Amniotic stem cell (primary cell): Measurements from ENCODE around the gene BEST4.
"Not testable (repeated sequence)": the region's sequence is repeated elsewhere in the genome, so short reads cannot be mapped to it uniquely, and the experiment has no call there.

ENCODE experiments used
- DNase-seq: peaks from one replicate; lab custom pipeline; 2025; lab: John Stamatoyannopoulos, UW

Gene BEST4

GRCh38 chr1:44802306-44803061 is 14.5 kb upstream of the BEST4 start:
- DNase-seq = no peak

DNA sequence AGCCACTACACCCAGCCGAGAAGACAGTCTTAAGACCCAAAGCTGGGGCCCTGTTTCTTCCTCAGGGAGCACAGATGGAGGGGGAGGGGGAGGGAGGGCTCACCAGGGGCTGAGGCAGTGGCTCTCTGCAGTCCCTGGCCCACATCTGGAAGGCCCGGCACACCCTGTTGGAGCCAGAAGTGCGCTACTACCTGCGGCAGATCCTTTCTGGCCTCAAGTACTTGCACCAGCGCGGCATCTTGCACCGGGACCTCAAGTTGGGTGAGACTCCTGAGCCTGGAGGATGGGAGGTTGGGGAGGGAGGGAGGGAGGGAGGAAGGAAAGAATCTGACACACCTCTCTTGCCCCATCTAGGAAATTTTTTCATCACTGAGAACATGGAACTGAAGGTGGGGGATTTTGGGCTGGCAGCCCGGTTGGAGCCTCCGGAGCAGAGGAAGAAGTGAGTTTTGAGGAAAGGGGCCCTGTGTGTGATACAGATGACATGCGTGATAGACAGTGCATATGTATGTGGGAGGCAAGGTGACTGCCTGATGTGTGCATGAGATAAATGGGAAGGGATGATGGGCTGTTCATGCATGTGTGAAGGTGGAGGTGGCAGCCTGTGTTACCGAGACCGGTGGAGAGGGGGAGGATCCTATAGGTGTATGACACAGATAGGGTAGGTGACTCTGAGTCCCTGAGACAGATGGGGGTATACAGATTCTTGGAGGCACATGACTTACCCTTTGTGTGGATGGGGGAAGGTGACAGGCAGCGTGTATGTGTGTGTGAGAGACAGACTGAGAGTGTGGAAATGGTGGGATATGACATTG is 13.7 kb upstream of the BEST4 start:
- no peak for DNase-seq

GRCh38 chr1:44799770-44800584 is 12.0 kb upstream of the BEST4 start, which contains the start of gene PLK3:
PLK3 (plus strand) TSS chr1:44800377; CDS start chr1:44800464, 87 bp downstream.
- peak; percentile 98 for DNase-seq

GRCh38 chr1:44798481-44799365 is 10.8 kb upstream of the BEST4 start:
- no peak for DNase-seq

GRCh38 chr1:44797886-44798285 is 9.9 kb upstream of the BEST4 start:
- DNase-seq = not testable (repeated sequence)

DNA sequence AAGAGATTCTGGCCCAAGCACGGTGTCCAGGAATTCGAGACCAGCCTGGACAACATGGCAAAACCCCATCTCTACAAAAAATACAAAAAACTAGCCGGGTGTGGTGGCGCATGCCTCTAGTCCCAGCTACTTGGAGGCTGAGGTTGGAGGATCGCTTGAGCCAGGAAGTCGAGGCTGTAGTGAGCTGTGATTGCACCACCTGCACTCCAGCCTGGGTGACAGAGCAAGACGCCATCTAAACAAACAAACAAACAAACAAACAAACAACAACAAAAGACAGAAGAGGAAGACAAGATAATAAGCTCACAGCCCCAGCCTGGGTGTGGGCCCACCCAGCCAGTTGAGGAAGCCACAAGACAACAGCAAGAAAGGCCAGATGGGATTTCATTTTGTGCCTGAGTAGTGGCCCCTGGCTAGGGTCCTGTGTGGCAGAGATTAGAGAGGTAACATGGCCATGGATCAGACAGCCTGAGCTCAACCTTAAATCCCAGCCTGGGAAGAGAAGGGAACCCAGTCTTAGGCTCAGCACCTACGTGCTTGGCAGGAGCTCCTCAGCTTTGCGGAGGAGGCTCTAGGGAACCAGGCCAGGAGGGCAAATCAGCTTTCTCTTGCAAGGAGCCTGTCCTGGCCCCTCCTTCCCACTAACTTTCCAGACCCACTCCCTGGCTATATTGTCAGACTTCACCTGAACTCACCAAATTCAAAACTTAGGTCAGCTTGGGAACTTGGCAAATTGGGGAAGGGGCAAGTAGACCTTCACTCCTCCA is 4.9 kb upstream of the BEST4 start:
- no peak for DNase-seq

GRCh38 chr1:44790968-44791801 is 3.2 kb upstream of the BEST4 start:
- no peak for DNase-seq

DNA sequence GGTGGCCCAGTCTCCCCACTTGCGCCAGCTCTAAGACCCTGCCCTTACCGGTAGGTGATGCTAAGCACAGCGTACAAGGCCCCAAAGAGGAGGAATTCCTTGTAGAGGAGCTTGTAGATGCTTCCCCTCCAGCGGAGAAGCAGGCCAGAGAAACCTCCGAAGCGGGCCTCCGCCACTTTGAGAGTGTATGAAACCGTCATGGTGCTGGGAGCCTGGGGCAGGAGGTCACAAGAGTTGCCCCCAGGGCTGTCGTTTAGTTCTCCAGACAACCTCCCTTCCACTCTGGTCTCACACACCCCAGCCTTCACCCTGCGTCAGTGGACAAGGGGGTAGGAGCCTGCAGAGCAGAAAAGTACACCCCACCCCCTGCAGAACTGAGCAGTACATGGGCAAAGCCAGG is 464 bp downstream of the BEST4 start:
- DNase-seq = no peak

GRCh38 chr1:44786841-44787426 is 1.0 kb downstream of the BEST4 start:
- no peak for DNase-seq

DNA sequence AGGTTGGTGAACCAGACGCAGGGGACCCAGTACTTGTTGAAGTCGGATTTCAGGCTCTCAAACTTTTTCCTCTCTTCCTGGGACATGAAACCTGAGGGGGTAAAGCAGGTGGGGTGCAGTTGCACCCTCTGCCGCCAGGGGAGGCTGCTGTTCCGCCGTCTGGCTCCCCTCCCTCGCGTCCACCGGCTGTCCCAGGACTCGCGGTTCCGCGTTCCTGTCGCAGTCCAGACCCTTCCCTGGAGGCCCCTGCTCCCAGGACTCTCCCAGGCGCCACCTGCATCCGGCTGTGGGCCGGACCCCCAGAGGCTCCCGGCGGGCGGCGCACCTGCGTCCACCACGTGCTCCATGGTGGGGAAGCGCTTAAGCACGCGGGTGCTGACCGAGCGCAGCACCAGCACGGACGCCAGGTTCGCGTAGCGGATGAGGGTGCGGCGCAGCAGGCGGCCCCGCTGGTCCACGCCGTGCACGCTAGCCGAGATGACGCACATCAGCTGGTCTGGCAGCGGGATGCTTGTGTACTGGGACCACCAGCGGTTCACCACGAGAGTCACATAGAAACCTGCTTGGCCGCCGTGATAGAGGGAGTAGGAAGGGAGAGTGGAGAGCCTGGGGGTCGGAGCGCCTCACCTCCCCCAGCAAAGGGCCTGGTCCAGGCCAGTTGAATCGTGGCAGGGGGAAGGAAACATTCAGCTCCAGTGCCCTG is 1.7 kb downstream of the BEST4 start:
- no peak for DNase-seq

DNA sequence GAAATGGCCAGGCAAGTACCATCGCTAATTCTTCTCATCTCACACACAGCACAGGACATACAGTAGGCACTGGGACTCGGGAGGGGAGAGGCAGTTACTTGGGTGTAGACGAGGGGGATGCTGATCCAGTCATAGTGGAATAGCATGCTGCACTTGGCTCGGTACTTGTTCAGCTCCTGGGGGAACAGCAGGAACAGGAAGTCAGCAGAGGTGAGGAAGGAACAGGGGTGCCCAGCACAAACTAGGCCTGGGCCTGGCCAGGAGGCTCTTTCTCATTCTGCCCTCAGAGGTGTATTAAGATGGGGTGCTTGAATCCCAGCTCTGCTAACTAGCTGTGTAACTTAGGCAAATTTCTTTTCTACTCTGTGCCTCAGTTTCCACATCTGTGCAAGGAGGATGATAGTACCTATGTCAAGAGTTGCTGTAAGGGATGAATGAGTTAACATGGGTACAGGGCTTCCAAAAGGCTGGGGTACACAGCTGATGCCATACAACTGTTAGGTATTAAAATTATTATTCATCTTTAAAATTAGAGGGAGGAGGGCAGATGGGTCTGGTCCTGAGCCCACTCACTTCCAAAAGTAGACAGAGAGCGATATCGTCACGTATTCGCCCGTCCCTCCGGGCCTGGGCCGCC is 2.4 kb downstream of the BEST4 start:
- no peak for DNase-seq

- no peak for DNase-seq
These were observed 3.0 kb downstream of the BEST4 start for GRCh38 chr1:44785029-44785380.

GRCh38 chr1:44784094-44785028 is 3.6 kb downstream of the BEST4 start:
- no peak for DNase-seq

GRCh38 chr1:44783697-44784093 is 4.3 kb downstream of the BEST4 start:
- no peak for DNase-seq

DNA sequence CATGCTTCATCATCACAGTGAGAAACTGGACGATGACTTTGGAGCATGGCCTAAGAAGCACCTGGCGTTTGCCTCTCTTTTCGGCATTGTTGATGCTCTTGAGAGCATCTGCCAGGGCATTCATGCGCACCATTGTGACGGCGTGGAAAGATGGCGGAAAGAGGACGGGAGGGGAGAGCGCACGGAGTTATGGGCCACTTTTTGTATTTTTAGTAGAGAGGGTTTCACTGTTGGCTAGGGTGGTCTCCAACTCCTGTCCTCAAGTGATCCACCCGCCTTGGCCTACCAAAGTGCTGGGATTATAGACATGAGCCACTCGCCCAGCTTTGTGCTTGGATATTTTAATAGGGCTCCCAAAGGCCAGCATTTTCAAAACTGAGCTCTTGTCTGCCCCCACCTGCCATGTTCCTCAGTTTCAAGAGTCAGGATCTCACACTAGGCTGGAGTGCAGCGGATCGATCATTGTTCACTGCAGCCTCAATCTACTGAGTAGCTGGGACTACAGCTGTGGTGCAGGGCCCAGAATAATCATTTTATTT is 7.3 kb downstream of the BEST4 start:
- no peak for DNase-seq

DNA sequence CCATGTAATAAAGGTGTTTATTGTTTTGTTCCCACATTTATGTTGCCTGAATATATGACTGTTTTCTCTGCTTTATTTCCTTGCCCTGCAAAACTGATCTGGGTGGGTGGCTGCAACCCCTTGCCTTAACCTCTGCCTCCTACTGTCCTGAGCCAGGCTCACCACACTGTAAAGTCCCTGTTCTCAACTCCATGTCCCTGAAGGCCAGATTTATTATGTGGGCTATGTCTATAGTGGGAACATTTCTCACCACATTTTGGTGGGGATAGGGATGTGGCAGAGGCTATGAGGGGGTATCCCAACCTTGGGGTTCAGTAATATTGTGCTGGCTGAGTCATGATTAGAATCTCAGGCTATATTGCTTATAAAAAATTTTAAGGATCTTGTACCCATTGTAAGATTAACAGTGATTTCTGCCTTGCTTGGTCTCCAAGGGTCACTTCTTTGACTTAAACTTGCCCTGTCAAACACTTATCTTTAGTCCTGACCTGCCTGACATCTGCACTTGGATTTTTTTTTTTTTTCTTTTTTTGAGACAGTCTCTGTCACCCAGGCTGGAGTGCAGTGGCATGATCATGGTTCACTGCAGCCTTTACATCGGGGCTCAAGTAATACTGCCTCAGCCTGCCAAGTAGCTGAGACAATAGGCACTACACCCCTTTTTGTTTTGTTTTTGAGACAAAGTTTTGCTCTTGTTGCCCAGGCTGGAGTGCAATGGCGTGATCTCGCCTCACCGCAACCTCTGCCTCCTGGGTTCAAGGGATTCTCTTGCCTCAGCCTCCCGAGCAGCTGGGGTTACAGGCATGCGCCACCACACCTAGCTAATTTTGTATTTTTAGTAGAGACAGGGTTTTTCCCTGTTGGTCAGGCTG is 9.0 kb downstream of the BEST4 start:
- no peak for DNase-seq
